ENCODE measurements around the gene SP1.
"Not testable (repeated sequence)": the region's sequence is repeated elsewhere in the genome, so short reads cannot be mapped to it uniquely, and the experiment has no call there.

SP1 gene

DNA sequence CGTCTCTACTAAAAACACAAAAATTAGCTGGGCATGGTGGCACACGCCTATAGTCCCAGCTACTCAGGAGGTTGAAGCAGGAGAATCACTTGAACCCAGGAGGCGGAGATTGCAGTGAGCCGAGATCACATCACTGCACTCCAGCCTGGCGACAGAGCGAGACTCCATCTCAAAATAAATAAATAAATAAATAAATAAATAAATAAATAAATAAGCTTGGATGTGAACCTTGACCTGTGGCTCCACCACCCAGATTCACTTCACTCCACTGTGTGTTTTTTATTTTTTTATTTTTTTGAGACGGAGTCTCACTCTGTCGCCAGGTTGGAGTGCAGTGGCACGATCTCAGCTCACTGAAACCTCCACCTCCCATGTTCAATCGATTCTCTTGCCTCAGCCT, 18.3 kb upstream of the SP1 start:
- DNase-seq = not testable (repeated sequence)

- no peak for DNase-seq
Observed at GRCh38 chr12:53365245-53365904, 14.6 kb upstream of the SP1 start.

- DNase-seq = not testable (repeated sequence)
Observed at GRCh38 chr12:53373554-53374133, 6.3 kb upstream of the SP1 start.

DNA sequence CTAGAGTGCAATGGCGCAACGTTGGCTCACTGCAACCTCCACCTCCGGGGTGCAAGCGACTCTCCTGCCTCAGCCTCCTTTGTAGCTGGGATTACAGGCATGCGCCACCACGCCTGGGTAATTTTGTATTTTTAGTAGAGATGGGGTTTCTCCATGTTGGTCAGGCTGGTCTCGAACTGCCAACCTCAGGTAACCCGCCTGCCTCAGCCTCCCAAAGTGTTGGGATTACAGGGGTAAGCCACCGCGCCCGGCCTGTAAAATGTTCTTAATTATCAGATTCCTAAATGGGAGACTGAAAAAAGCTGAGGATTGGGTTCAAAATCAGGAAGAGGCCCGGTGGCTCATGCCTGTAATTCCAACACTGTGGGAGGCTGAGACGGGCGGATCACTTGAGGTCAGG, 5.7 kb upstream of the SP1 start:
- not testable (repeated sequence) for DNase-seq

DNA sequence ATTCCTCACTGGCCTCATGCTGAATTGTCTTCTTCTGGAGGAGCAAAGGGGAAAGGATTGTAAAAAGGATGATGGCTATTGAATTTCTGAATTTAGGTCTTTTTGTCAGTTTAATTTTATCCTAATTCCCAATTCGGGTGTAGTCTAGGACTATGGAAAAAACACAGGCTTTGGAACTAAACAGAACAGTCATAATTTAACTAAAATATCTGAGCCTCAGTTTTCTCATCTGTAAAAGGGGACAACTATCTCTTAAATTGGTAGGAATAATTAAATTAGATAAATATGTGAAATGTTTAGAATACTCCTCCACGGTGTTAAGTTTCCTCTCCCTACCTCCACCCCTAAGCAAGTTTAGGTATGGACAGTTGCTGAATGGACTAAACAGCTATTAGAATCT, 3.2 kb upstream of the SP1 start:
- no peak for DNase-seq

DNA sequence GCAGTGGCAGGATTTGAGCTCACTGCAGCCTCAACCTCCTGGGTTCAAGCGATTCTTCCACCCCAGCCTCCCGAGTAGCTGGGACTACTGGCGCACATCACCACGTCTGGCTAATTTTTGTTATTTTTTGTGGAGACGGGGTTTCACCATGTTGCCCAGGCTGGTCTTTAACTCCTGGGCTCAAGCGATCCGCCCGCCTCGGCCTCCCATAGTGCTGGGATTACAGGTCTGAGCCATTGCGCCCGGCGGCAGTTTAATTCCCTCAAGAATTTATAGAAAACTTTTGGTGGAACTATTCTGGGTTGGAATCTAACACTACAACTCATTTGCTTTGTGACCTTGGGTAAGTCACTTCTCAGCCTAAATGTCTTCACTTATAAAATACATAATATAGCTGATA, 1.8 kb upstream of the SP1 start:
- DNase-seq = no peak

GRCh38 chr12:53378724-53379388, 1.1 kb upstream of the SP1 start:
- DNase-seq = peak; percentile 26

DNA sequence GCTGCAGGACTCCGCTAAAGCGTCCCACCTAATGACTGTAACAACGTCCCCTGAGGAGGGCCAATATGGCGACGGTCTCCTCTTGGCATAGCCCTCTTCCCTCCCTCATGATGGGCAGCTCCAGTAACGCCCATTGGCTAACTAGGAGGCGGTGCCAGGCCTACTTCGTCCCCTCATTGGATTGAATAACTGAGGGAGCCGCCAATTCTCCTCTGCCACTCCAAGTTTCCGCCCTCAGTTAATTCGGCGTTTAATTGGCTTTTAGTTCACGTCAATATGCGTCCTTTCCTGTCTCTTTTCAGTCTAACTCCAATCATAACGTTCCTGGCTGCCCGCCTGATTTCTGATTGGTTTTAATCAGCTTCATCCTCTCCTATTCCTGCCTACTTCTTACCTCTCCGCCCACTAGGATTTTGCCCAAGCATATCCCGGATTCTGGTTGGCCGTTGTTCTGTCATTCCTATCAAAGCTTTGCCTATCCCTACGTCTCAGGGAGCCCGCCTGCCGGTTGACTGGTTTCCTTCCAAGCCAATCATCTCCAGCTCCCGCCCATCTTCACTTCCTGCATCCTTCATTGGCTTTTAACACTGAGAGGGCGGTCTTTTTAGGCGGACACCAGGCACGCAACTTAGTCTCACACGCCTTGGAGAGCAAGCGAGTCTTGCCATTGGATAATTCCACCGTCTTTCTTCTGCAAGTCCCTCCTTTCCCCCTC, 430 bp upstream of the SP1 start:
- peak; percentile 100 for DNase-seq

- no peak for DNase-seq
Observed at GRCh38 chr12:53380794-53381730, 1.1 kb downstream of the SP1 start.

DNA sequence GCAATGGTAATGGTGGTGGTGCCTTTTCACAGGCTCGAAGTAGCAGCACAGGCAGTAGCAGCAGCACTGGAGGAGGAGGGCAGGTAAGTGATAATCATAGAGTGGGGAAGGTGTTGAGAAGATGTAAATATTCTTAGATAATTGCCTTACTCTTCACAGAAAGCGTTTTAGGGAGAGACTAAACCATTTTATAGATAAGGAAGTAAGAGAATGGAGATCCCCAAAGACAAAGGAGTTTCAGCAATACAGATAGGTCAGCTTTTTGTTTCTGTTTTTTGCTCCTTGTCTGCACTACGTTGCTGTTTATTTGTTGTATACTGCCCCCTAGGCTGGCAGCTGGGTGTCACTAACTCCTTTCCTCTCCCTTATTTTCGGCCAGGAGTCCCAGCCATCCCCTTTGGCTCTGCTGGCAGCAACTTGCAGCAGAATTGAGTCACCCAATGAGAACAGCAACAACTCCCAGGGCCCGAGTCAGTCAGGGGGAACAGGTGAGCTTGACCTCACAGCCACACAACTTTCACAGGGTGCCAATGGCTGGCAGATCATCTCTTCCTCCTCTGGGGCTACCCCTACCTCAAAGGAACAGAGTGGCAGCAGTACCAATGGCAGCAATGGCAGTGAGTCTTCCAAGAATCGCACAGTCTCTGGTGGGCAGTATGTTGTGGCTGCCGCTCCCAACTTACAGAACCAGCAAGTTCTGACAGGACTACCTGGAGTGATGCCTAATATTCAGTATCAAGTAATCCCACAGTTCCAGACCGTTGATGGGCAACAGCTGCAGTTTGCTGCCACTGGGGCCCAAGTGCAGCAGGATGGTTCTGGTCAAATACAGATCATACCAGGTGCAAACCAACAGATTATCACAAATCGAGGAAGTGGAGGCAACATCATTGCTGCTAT, 2.0 kb downstream of the SP1 start:
- DNase-seq = no peak

DNA sequence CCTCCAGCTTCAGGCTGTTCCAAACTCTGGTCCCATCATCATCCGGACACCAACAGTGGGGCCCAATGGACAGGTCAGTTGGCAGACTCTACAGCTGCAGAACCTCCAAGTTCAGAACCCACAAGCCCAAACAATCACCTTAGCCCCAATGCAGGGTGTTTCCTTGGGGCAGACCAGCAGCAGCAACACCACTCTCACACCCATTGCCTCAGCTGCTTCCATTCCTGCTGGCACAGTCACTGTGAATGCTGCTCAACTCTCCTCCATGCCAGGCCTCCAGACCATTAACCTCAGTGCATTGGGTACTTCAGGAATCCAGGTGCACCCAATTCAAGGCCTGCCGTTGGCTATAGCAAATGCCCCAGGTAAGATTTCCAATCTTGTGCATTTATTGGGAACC, 3.3 kb downstream of the SP1 start:
- DNase-seq = no peak

DNA sequence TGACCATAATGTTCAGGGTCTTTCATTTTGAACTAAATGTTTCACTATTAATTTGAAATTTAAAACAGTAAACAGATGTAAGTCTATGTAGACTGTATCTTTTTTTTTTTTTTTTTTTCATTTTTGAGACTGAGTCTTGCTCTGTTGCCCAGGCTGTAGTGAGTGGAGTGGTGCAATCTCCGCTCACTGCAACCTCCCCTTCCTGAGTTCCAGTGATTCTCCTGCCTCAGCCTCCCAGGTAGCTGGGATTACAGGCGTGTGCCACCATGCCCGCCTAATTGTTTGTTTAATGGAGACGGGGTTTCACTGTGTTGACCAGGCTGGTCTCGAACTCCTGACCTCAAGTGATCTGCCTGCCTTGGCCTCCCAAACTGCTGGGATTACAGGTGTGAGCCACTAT, 6.4 kb downstream of the SP1 start:
- DNase-seq = not testable (repeated sequence)

GRCh38 chr12:53388932-53389331, 9.0 kb downstream of the SP1 start:
- no peak for DNase-seq

DNA sequence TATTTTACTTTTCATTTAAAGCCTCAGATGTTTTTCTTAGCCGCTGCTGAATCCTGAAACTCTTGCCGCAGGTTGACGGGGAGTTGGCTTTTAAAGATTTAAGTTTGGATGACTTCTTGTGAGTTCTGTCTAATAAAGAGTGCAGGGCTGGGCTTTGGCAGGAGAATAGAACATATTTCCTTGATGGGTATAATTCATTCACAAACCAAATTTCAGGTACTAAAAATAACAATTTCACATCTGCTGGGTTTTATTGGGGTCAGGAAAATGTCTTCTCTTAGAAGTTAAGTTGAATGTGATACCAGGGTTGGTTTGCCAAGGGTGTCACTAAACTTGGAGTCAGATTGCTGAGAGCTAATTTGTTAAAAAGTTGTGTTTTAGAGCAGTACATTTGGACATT, 9.7 kb downstream of the SP1 start:
- no peak for DNase-seq

DNA sequence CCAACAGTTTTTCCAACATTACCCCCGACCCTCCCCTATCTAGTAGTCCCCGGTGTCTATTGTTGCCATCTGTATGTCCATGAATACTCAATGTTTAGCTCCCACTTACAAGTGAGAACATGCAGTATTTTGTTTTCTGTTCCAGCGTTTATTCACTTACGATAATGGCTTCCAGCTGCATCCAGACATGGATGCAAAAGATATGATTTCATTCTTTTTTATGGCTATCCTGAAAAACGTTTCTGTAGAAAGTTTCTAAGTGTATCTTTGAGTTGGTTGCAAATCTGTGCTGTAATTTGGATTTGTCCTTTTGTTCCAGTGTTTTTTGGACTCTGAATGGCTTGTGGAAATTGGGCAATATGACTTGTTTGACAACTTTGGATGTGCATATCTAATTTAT, 11.7 kb downstream of the SP1 start:
- no peak for DNase-seq

GRCh38 chr12:53399896-53400295, 19.9 kb downstream of the SP1 start:
- no peak for DNase-seq

DNA sequence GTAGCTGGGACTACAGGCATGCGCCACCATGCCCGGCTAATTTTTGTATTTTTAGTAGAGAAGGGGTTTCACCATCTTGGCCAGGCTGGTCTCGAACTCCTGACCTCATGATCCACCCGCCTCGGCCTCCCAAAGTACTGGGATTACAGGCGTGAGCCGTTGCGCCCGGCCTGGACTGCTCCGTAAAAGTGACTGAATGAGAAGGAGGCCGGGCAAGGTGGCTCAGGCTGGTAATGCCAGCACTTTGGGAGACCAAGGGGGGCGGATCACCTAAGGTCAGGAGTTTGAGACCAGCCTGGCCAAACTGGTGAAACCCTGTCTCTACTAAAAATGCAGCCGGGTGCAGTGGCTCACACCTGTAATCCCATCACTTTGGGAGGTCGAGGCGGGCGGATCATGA, 22.4 kb downstream of the SP1 start:
- not testable (repeated sequence) for DNase-seq

- no peak for DNase-seq
Observed at GRCh38 chr12:53402871-53403270, 22.9 kb downstream of the SP1 start.

DNA sequence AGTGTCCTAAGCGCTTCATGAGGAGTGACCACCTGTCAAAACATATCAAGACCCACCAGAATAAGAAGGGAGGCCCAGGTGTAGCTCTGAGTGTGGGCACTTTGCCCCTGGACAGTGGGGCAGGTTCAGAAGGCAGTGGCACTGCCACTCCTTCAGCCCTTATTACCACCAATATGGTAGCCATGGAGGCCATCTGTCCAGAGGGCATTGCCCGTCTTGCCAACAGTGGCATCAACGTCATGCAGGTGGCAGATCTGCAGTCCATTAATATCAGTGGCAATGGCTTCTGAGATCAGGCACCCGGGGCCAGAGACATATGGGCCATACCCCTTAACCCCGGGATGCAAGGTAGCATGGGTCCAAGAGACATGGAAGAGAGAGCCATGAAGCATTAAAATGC, 31.0 kb downstream of the SP1 start:
- no peak for DNase-seq

DNA sequence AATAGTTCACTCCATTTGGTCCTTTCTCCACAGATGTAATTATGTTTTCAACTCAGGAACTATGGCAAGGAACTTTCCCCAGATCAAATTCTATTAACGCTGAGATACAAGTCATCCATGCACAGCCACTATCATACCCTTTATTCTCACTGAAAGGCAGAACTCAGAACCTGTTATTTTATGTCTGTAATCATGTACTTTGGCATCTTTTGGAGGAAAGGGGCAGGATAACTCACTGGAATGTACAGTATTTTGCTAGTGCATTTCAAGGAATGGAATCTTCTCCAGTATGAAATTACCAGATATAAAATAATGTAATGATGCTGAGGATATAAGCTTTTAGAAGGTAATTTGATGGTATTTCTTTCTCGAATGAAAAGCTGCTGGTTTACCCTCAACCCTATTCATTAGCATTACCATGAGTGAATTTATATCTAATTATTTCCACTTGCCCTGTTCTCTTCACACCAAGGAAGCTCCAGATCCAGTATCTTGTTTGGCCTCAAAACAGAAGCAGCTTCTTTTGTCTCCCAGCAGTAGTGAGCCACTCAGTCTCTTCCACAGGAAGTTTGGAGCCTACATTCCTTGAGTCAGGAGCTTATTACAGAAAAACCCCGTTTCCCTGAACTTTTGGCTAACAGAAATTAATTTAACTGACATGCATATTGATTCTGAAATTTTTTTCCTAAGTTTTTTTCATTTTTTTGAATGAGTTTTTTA, 33.7 kb downstream of the SP1 start:
- no peak for DNase-seq
